HepG2 (cell line): Measurements from ENCODE around the gene AKAP14. TPM values are rescaled to one million over a fixed set of nuclear protein-coding genes. Genes with fewer than 3 reads are reported as not detected.

Experiments
- NBN ChIP-seq: fragments of 450-650 bp; conservative IDR thresholded peaks from 2 replicates; pipeline ENCODE4 v1.6.1; 2017
- REST ChIP-seq, 2 experiments: IDR thresholded peaks; 2 replicates each; pipeline ENCODE4 v1.6.1; 2011 to 2012; ENCODE audit warnings: low read length in 2 of 2, borderline replicate concordance in 1 of 2, low read depth in 1 of 2, mild to moderate bottlenecking in 1 of 2, moderate library complexity in 1 of 2
- ZKSCAN1 ChIP-seq: fragments of 150-350 bp; IDR thresholded peaks from 2 replicates; pipeline ENCODE4 v1.6.1; 2014; ENCODE audit warnings: low read length
- ZNF407 ChIP-seq: sonication (generic); formaldehyde crosslinking; IDR thresholded peaks from one replicate; pipeline ENCODE4 v1.5.1; 2020; ENCODE audit warnings: mild to moderate bottlenecking, missing genetic modification reagents; ENCODE audit errors: not compliant biosample characterization
- ZNF776 ChIP-seq: sonication (generic); formaldehyde crosslinking; IDR thresholded peaks from 2 replicates; pipeline ENCODE4 v1.4.0; 2020; ENCODE audit warnings: mild to moderate bottlenecking, missing genetic modification reagents
- polyA plus RNA-seq, 8 experiments: library from polyadenylated mRNA; depleted of rRNA in 3 of 8; stranded (reverse) in 7 of 8; unstranded in 1 of 8; fragments of >200 nt; fragmentation: Illumina TruSeq in 4 of 8; extraction: Trizol in 4 of 8; gene quantifications; 2 replicates each; pipeline versions ENCODE4 v1.2.1 to v1.2.3, GENCODE V29; 2011 to 2016; ENCODE audit warnings: low read depth in 4 of 8, missing spikeins in 1 of 8, mixed read lengths in 1 of 8; ENCODE audit not compliant: insufficient read depth in 1 of 8
- total RNA-seq, 5 experiments: library from RNA; depleted of rRNA; stranded (reverse); fragments of >200 nt; fragmentation: Illumina TruSeq; extraction: Trizol; gene quantifications; 2 replicates each; pipeline ENCODE4 v1.2.3, GENCODE V29; 2016; ENCODE audit warnings: low read depth in 1 of 5
- TF ChIP-seq, protein P1 (sequence below): IDR thresholded peaks from 2 replicates; pipeline ENCODE4 v1.6.1; 2016; ENCODE audit warnings: missing genetic modification reagents, missing compliant biosample characterization
- TF ChIP-seq, protein P2 (sequence below): sonication (generic); formaldehyde crosslinking; IDR thresholded peaks from 2 replicates; pipeline ENCODE4 v1.8.0; 2022; ENCODE audit warnings: low read depth, missing genetic modification reagents
- TF ChIP-seq, protein P3 (sequence below): fragments of 450-650 bp; IDR thresholded peaks from 2 replicates; pipeline ENCODE4 v1.6.1; 2017
- TF ChIP-seq, protein P4 (sequence below): sonication (generic); formaldehyde crosslinking; IDR thresholded peaks from 2 replicates; pipeline ENCODE4 v1.4.0; 2020; ENCODE audit warnings: missing genetic modification reagents, low read depth, mild to moderate bottlenecking, borderline replicate concordance

AKAP14 gene
- total and polyA plus RNA-seq, 2 of the 13 experiments (the other 11 are each of a cell fraction or from before 2014, with no cell fraction given) = 0.20 to 1.7 TPM

GRCh38 chrX:119943185-119943988 is 47.7 kb downstream of the AKAP14 start, which contains the start of gene NKAP (continued):
- TF ChIP-seq REST (IDR thresholded peaks at IDR 0.05; ENCODE audit: borderline replicate concordance in 1 of 2, low read depth in 1 of 2, low read length in 2 of 2) (0 out of 4 replicates have a peak, but pooled peaks of 1 of the 2 experiments have one; percentile 36), ZKSCAN1 (no peak), ZNF407 (no peak), ZNF776 (CRISPR knock-in tag) (no peak; the same call in 1 of the 2 replicates), NBN (no peak)
- TF ChIP-seq, protein P1, sequence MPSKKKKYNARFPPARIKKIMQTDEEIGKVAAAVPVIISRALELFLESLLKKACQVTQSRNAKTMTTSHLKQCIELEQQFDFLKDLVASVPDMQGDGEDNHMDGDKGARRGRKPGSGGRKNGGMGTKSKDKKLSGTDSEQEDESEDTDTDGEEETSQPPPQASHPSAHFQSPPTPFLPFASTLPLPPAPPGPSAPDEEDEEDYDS = no peak
- TF ChIP-seq, protein P2, sequence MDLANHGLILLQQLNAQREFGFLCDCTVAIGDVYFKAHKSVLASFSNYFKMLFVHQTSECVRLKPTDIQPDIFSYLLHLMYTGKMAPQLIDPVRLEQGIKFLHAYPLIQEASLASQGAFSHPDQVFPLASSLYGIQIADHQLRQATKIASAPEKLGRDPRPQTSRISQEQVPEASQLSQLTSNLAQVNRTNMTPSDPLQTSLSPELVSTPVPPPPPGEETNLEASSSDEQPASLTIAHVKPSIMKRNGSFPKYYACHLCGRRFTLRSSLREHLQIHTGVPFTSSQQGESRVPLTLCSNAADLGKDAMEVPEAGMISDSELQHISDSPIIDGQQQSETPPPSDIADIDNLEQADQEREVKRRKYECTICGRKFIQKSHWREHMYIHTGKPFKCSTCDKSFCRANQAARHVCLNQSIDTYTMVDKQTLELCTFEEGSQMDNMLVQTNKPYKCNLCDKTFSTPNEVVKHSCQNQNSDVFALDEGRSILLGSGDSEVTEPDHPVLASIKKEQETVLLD (CRISPR knock-in tag) = peak; percentile 55; the same call in 1 of the 2 replicates
- TF ChIP-seq, protein P3, sequence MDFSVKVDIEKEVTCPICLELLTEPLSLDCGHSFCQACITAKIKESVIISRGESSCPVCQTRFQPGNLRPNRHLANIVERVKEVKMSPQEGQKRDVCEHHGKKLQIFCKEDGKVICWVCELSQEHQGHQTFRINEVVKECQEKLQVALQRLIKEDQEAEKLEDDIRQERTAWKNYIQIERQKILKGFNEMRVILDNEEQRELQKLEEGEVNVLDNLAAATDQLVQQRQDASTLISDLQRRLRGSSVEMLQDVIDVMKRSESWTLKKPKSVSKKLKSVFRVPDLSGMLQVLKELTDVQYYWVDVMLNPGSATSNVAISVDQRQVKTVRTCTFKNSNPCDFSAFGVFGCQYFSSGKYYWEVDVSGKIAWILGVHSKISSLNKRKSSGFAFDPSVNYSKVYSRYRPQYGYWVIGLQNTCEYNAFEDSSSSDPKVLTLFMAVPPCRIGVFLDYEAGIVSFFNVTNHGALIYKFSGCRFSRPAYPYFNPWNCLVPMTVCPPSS = no peak
- TF ChIP-seq, protein P4, sequence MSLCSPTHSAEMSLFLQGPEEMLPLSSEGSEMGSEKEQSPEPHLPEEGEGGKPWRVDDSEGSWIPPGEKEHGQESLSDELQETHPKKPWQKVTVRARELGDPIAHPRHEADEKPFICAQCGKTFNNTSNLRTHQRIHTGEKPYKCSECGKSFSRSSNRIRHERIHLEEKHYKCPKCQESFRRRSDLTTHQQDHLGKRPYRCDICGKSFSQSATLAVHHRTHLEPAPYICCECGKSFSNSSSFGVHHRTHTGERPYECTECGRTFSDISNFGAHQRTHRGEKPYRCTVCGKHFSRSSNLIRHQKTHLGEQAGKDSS (CRISPR knock-in tag) = no peak
